HG03520 (cell line): ENCODE data around the gene PLA2G4D.
"Not testable (repeated sequence)": the region's sequence is repeated elsewhere in the genome, so short reads cannot be mapped to it uniquely, and the experiment has no call there.

Source experiments
- ATAC-seq: cut with Tn5 transposase; IDR thresholded peaks from one replicate; pipeline ENCODE4 v1.9.1; 2021; ENCODE audit warnings: mild to moderate bottlenecking, moderate library complexity; ENCODE audit not compliant: unreplicated experiment

The PLA2G4D gene

DNA sequence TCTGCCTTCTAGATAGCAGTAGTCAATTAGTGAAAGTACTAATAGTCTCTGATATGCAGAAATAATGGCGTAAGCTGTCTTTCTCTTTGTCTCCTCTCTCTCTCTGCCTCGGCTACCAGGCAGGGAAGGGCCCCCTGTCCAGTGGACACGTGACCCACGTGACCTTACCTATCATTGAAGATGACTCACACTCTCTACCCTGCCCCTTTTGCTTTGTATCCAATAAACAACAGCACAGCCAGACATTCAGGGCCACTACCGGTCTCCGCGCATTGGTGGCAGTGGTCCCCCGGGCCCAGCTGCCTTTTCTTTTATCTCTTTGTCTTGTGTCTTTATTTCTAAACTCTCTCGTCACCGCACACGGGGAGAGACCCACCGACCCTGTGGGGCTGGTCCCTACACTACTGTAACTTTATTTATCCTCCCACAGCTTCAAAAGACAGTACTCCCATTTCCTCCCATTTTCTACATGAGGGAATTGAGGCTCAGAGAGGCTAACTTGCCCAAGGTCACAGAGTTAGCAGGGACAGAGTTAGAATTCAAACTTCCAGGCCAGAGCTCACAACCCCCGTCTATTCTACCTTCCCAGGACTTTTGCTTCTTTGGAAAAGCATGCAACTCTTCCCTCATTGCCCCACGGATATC lies 2.5 kb downstream of the PLA2G4D start:
- not testable (repeated sequence) for ATAC-seq

- ATAC-seq, result no peak
Measured at GRCh38 chr15:42090781-42091180, 3.6 kb downstream of the PLA2G4D start.

DNA sequence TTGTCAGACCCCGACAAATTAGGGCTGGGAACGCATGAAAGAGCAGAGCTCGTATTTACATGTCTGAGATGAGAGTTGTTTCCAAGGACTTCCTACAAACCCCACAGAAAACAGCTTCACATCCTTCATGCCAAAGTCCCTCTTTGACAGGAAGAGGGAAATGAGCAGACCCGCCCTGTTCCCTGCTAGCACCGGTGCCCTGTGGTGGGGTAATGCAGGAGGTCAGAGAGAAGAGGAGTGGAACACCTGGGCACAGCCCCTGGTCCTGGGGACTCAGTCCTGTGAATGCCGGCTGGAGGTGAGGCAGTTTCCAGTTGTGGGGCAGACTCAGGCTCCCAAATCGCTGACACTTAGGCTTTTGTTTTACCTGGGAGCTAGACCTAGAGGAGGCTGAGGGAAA lies 4.0 kb downstream of the PLA2G4D start:
- ATAC-seq, result no peak

- ATAC-seq, result no peak
Measured at GRCh38 chr15:42089942-42090341, 4.4 kb downstream of the PLA2G4D start.

- no peak for ATAC-seq
Measured at GRCh38 chr15:42088801-42089640, 5.3 kb downstream of the PLA2G4D start.

GRCh38 chr15:42087926-42088800 lies 6.2 kb downstream of the PLA2G4D start:
- ATAC-seq, result no peak

DNA sequence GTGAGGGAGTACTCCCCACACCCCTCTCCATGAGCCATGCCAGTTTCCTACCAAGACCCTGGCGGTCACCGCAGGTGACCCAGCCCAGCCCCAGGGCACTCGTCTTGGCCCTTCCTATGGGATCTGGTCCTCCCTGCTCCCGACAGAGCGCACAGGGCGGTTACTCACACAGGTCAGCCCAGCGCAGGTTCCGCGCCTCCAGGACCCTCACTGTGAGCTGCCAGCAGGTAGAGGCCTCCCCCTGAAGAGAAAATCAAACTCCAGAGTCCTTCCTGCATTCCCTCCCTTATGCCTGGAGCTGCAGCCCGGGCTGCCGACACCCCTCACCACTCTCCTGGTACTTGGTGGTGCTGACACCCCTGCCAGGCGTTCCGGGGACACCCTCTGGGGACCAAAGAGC lies 6.9 kb downstream of the PLA2G4D start:
- ATAC-seq, result no peak

GRCh38 chr15:42085721-42086120 lies 8.6 kb downstream of the PLA2G4D start:
- no peak for ATAC-seq

DNA sequence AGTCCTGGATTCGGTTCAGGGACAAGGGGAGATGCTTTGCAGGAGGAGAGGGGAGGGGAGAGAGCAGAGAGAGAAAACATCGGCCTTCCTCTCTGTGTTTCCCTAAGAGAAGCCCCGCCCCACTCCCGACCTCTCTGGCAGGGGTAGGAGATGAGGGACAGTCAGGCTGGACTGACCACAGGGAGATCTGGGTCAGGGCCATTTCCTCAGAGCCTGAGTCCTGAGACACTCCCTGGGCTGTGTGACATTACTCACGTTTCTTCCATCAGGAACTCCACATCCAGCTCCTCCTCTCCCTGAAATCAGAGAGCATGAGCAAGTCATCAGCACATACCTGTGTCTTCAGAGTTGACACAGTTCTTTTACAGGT lies 9.1 kb downstream of the PLA2G4D start:
- no peak for ATAC-seq

- no peak for ATAC-seq
Measured at GRCh38 chr15:42084465-42085235, 9.7 kb downstream of the PLA2G4D start.

DNA sequence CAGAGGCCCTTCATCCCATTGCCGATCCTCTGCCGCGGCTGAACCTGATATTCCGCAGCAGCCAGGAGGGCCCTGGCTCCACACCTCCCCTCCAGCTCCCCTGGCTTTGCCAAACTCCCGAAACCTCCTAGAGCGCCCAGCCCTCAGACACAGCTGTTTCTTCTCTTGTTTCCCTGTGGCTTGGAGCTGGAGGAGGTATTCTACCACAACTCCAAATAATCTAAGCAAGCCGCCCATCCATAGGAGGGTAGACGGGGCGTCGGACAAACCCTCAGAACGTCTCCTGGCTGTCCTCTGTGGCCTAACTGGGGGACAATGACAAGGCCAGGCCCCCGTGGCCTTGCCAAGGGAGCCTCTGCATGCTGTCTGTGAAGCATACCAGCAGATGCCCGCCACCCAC lies 10.4 kb downstream of the PLA2G4D start:
- no peak for ATAC-seq

GRCh38 chr15:42083605-42083908 lies 10.8 kb downstream of the PLA2G4D start:
- ATAC-seq, result no peak

DNA sequence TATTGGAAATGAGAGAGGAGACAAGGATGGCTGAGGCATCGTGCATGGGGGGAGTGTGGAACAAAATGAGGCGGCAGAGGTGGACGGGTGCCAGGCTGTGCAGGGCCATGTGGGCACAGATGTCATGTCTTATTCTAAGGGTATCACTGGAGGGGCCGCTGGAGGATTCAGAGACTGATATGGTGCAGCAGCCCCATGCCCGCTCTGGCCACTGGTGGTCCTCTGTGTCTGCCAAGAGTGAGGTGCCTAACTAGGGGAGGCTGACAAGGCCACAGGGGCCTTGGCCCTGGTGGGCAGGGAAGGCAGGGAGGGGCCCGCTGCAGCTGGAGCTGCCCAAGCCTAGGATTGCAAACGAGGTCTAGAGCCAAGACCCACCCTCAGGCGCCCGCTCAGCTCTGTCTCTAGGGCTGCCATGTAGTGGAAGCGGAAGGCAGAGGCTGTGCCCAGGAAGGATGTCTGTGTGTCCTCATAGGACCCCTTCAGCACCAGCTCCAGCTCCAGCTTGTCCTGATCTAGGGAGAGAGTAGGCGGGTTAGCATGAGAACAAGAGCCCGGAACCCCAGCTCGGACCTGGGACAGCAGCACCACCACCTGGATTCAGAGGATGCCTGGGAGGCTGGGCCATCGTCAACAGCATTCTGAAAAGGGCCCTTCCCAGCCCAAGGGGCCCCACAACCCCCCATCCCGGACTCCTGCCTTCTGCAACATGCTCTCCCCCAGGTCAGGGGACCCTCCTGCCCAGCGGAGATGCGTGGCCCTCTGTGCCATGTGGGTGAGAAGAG lies 11.3 kb downstream of the PLA2G4D start:
- ATAC-seq, result no peak

DNA sequence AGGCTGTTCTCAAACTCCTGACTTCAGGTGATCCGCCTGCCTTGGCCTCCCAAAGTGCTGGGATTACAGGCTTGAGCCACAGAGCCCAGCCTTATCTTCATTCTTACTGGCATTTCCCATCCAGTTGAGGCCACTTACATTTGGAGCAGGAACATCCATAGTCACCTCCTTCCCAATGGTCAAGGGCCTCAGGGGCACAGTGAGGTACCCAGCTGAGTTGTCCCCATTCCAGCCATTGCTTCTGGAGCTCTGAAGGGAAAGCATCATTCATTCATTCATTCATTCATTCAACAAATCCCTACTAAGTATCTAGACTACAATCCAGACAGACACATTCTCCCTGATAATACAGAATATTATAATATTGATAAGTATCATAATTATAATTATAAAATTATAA lies 12.2 kb downstream of the PLA2G4D start:
- no peak for ATAC-seq

- ATAC-seq, result no peak
Measured at GRCh38 chr15:42080919-42081830, 13.2 kb downstream of the PLA2G4D start.

GRCh38 chr15:42080186-42080918 lies 14.0 kb downstream of the PLA2G4D start:
- ATAC-seq, result no peak

GRCh38 chr15:42079401-42079908 lies 14.9 kb downstream of the PLA2G4D start:
- ATAC-seq, result no peak

- no peak for ATAC-seq
Measured at GRCh38 chr15:42078903-42079302, 15.5 kb downstream of the PLA2G4D start.
